Measurements from ENCODE around the gene PPP6R3. TPM values are rescaled to one million over a fixed set of nuclear protein-coding genes. Genes with fewer than 3 reads are reported as not detected.
"Not testable (repeated sequence)": the region's sequence is repeated elsewhere in the genome, so short reads cannot be mapped to it uniquely, and the experiment has no call there.

PPP6R3 gene
- total and polyA plus RNA-seq, 2 donors, result 46.8 to 288 TPM

DNA sequence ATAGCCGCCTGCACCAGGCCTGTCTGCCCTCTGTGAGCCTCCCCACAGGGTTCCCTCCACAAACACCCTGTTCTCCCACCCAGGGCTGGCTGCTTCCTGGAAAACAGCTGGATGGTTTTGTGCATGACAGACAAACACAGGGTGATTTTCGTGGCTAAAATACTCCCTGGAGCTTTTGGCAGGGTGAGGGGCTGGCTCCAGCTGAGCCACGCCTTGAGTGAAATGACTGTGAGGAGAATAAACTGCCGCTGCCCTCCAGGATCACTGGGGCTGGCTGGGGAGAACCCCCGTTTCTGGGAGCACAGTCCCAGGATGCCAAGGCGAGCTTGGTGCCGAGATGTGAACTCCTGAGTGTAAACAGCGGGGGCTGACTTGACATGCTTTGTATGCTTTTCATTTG is 20.3 kb upstream of the PPP6R3 start:
- H3K4me1 ChIP-seq (ENCODE audit: insufficient read depth), result no peaks in the 10 kb centered on the region
- H3K4me3 ChIP-seq (ENCODE audit: low read depth, low read length), result no peak overlapping the region
- DNase-seq (ENCODE audit: extremely low spot score), result peak; percentile 29
- H3K27ac ChIP-seq (ENCODE audit: low read depth), result no peak overlapping the region
- WGBS, result 61% methylated on average over 8 of the region's 8 CpGs
- no peaks in the 10 kb centered on the region for H3K36me3 ChIP-seq (ENCODE audit: insufficient read depth)

- 71% methylated on average over 6 of the region's 6 CpGs for WGBS
- H3K27ac ChIP-seq (ENCODE audit: low read depth), result no peak overlapping the region
- no peaks in the 10 kb centered on the region for H3K36me3 ChIP-seq (ENCODE audit: insufficient read depth)
- no peaks in the 10 kb centered on the region for H3K4me1 ChIP-seq (ENCODE audit: insufficient read depth)
- DNase-seq (ENCODE audit: extremely low spot score), result no peak
- H3K4me3 ChIP-seq (ENCODE audit: low read depth, low read length), result no peak overlapping the region
These were observed 18.9 kb upstream of the PPP6R3 start for GRCh38 chr11:68441466-68442230.

DNA sequence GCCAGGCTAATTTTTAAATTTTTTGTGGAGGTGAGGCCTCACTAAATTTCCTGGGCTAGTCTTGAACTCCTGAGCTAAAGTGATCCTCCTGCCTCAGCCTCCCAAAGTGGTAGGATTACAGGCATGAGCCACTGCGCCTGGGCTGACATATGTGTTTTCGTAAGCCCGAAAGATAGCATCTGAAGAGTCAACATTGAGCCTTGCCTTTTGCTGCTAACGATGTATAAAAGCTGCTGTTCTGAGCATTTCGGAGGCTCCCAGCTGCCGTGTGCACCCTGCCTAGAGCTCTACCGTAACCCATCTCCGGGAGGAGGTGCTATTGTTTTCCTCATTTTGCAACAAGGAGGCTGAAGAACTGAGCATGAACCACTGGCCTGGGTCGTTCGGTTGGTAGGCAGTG is 18.1 kb upstream of the PPP6R3 start:
- DNase-seq (ENCODE audit: extremely low spot score), result no peak
- Histone ChIP-seq H3K27ac (ENCODE audit: low read depth) (no peak overlapping the region), H3K36me3 (ENCODE audit: insufficient read depth) (no peaks in the 10 kb centered on the region), H3K4me3 (ENCODE audit: low read depth, low read length) (no peak overlapping the region), H3K4me1 (ENCODE audit: insufficient read depth) (no peaks in the 10 kb centered on the region)
- 85% methylated on average over 10 of the region's 10 CpGs for WGBS

- Histone ChIP-seq H3K27ac (ENCODE audit: low read depth) (no peak overlapping the region), H3K4me1 (ENCODE audit: insufficient read depth) (no peaks in the 10 kb centered on the region), H3K36me3 (ENCODE audit: insufficient read depth) (no peaks in the 10 kb centered on the region), H3K4me3 (ENCODE audit: low read depth, low read length) (no peak overlapping the region)
- DNase-seq (ENCODE audit: extremely low spot score), result no peak
- 73% methylated on average over 6 of the region's 6 CpGs for WGBS
These were observed 16.0 kb upstream of the PPP6R3 start for GRCh38 chr11:68444566-68444965.

DNA sequence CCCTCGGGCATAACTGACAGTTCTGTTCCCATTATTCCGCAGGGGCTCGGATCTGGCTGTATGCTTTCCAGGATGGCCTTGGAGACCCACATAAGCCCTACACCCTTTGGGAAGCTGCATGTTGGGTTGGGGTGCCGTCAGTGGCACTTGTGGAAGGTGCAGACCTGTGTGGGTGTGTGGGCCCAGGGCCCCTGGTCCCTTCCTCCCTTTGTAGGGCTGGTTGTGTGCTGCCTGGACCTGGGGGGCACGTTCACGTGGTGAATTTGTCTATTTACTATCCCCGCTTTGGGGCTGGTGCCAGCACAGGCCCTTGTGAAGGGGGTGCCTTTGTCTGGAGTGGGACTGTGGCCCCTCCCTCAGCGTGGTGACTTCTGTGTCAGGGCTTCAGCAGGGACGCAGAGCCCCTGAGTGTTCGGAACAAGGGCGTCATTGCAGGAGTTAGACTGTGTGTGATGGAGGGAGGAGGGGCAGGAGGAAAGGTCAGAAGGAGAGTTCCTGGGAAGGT is 15.0 kb upstream of the PPP6R3 start:
- Histone ChIP-seq H3K36me3 (ENCODE audit: insufficient read depth) (no peaks in the 10 kb centered on the region), H3K27ac (ENCODE audit: low read depth) (no peak overlapping the region), H3K4me3 (ENCODE audit: low read depth, low read length) (no peak overlapping the region), H3K4me1 (ENCODE audit: insufficient read depth) (no peaks in the 10 kb centered on the region)
- no peak for DNase-seq (ENCODE audit: extremely low spot score)
- 90% methylated on average over 11 of the region's 11 CpGs for WGBS

DNA sequence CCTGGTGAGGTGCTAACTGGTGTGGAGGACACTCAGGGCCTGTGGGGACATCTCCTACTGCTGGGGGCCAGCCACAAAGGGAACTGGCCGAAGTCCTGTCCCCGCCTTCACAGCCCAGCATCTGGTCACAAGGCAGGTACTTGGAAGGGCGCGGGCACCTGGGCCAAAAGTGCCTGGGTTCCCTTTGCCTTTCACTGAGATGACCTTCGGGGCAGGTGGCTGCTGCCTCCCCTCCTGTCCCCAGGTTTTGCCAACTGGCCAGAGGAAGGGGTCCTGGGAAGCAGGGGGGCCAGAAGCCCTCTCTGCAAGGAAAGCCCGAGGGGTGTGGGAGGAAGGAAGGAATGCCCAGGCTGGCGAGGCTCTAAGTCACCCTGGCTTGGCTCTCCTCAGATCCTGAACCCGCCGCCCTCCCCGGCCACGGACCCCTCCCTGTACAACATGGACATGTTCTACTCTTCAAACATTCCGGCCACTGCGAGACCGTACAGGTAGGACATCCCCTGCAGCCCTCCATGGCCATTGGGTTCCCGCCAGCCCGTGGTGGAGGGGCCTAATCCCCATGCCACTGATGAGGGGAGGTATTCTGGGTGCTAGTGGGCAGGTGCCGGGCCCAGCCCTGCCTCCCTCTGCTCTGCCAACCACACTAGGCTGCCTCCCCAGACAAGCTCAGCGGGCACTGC is 14.4 kb upstream of the PPP6R3 start:
- no peaks in the 10 kb centered on the region for H3K36me3 ChIP-seq (ENCODE audit: insufficient read depth)
- no peak overlapping the region for H3K27ac ChIP-seq (ENCODE audit: low read depth)
- DNase-seq (ENCODE audit: extremely low spot score), result no peak
- H3K4me3 ChIP-seq (ENCODE audit: low read depth, low read length), result no peak overlapping the region
- no peaks in the 10 kb centered on the region for H3K4me1 ChIP-seq (ENCODE audit: insufficient read depth)
- WGBS, result 92% methylated on average over 18 of the region's 18 CpGs

- 47% methylated on average over 25 of the region's 25 CpGs for WGBS
- H3K4me3 ChIP-seq (ENCODE audit: low read depth, low read length), result no peak overlapping the region
- H3K4me1 ChIP-seq (ENCODE audit: insufficient read depth), result no peaks in the 10 kb centered on the region
- H3K27ac ChIP-seq (ENCODE audit: low read depth), result no peak overlapping the region
- no peak for DNase-seq (ENCODE audit: extremely low spot score)
- H3K36me3 ChIP-seq (ENCODE audit: insufficient read depth), result no peaks in the 10 kb centered on the region
These were observed 13.3 kb upstream of the PPP6R3 start for GRCh38 chr11:68447015-68447801.

GRCh38 chr11:68447914-68448313 is 12.6 kb upstream of the PPP6R3 start:
- not testable (repeated sequence) for H3K27ac ChIP-seq (ENCODE audit: low read depth); H3K36me3 ChIP-seq (ENCODE audit: insufficient read depth); DNase-seq (ENCODE audit: extremely low spot score); H3K4me1 ChIP-seq (ENCODE audit: insufficient read depth); H3K4me3 ChIP-seq (ENCODE audit: low read depth, low read length)
- 75% methylated on average over 6 of the region's 6 CpGs for WGBS

DNA sequence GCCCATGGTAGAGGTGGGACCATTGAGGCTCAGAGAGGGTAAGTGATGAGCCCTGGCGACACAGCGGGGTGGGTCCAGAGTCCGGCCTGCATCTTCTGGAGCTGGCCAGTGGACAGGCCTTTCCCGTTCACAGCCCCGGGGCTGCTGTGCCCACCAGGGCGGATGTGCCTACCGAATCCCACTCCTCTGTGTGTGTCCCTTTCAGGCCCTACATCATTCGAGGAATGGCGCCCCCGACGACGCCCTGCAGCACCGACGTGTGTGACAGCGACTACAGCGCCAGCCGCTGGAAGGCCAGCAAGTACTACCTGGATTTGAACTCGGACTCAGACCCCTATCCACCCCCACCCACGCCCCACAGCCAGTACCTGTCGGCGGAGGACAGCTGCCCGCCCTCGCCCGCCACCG is 11.9 kb upstream of the PPP6R3 start:
- Histone ChIP-seq H3K36me3 (ENCODE audit: insufficient read depth) (no peaks in the 10 kb centered on the region), H3K4me1 (ENCODE audit: insufficient read depth) (no peaks in the 10 kb centered on the region), H3K27ac (ENCODE audit: low read depth) (no peak overlapping the region), H3K4me3 (ENCODE audit: low read depth, low read length) (no peak overlapping the region)
- 93% methylated on average over 25 of the region's 25 CpGs for WGBS
- no peak for DNase-seq (ENCODE audit: extremely low spot score)

DNA sequence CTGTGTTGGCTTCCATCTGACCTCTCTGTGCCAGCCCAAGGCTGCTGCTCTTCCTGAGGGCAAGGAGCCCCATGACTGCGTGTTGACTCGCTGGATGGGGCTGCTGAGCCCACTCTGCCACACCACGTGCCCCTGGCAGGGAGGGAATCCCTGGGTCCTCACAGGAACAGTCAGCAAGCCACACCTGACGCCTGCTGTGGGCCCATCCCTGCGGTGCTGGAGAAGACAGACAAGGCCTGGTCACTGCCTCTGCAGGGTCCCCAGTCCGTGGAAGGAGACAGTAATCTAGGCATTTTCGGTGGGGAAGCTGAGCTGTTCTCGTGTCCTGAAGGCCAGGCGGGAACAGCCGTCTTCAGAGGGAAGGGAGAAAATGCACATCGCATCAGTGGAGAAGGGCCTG is 10.6 kb upstream of the PPP6R3 start:
- Histone ChIP-seq H3K27ac (ENCODE audit: low read depth) (no peak overlapping the region), H3K36me3 (ENCODE audit: insufficient read depth) (no peaks in the 10 kb centered on the region), H3K4me1 (ENCODE audit: insufficient read depth) (no peaks in the 10 kb centered on the region), H3K4me3 (ENCODE audit: low read depth, low read length) (no peak overlapping the region)
- no peak for DNase-seq (ENCODE audit: extremely low spot score)
- 91% methylated on average over 11 of the region's 11 CpGs for WGBS

- no peak overlapping the region for H3K27ac ChIP-seq (ENCODE audit: low read depth)
- 95% methylated on average over 8 of the region's 8 CpGs for WGBS
- no peaks in the 10 kb centered on the region for H3K36me3 ChIP-seq (ENCODE audit: insufficient read depth)
- no peak overlapping the region for H3K4me3 ChIP-seq (ENCODE audit: low read depth, low read length)
- DNase-seq (ENCODE audit: extremely low spot score), result no peak
- H3K4me1 ChIP-seq (ENCODE audit: insufficient read depth), result no peaks in the 10 kb centered on the region
These were observed 9.8 kb upstream of the PPP6R3 start for GRCh38 chr11:68450711-68451110.

DNA sequence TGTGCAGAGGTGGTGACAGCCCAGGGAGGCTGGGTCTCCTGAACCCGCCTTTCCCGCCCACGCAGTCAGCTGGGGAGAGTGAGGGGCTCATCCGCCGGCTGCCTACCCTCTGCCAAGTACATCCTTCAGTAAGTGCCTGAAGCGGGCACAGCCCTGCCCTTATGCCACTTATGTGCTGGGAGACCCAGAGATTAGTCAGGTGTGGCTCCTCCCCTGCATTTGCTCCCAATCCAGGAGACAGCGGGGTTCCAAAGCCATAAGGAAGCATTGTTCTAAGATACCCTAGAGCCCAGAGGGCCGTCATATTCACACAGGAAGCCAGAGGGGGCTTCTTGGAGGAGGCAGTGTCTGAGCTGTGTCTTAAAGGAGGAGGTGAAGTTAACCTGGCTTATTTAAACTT is 5.8 kb upstream of the PPP6R3 start:
- Histone ChIP-seq H3K36me3 (ENCODE audit: insufficient read depth) (no peaks in the 10 kb centered on the region), H3K4me3 (ENCODE audit: low read depth, low read length) (no peak overlapping the region), H3K27ac (ENCODE audit: low read depth) (no peak overlapping the region), H3K4me1 (ENCODE audit: insufficient read depth) (no peaks in the 10 kb centered on the region)
- DNase-seq (ENCODE audit: extremely low spot score), result no peak
- WGBS, result 62% methylated on average over 8 of the region's 8 CpGs

DNA sequence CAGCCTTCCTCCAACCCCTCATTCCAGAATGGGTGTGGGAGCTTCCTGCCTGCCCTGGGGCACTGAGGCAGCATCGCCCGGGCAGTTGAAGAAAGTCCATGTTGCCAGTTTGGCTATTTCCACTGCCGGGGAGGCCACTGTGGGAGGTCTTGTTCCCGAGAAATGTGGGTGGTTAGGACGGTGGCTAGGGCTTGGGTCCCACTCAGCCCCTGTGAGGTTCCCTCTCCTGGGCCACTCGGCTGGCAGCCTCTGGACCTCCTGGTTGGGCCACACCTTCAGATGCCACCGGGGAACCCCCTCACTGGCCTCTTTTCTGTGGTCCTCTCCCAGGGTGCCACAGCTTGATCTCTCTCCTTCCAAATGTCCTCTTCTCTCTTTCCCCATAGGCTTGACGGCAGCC is 5.1 kb upstream of the PPP6R3 start:
- Histone ChIP-seq H3K27ac (ENCODE audit: low read depth) (no peak overlapping the region), H3K4me1 (ENCODE audit: insufficient read depth) (no peaks in the 10 kb centered on the region), H3K4me3 (ENCODE audit: low read depth, low read length) (no peak overlapping the region), H3K36me3 (ENCODE audit: insufficient read depth) (no peaks in the 10 kb centered on the region)
- DNase-seq (ENCODE audit: extremely low spot score), result no peak
- 74% methylated on average over 8 of the region's 8 CpGs for WGBS

Data from urinary bladder (tissue), 4 donors.